Thymus (tissue), 11 donors: ENCODE measurements around the gene EXOSC6. TPM values are rescaled to one million over a fixed set of nuclear protein-coding genes. Genes with fewer than 3 reads are reported as not detected.
A peak's percentile ranks its signal among the peaks of the same experiment; 100 is the strongest.

ENCODE experiments used
- DNase-seq, 9 donors: peaks; one replicate each; pipeline ENCODE4 v3.0.0-alpha.2; 2013; ENCODE audit warnings: low spot score in 9 of 9, low read depth in 6 of 9, missing footprints in 1 of 9
- H3K27ac ChIP-seq, 2 donors: one replicate each; pipeline ENCODE4 v1.5.1; 2013; ENCODE audit warnings: control low read depth in 1 of 2, low read depth in 1 of 2, low read length in 1 of 2, mild to moderate bottlenecking in 1 of 2, moderate library complexity in 1 of 2
- H3K27me3 ChIP-seq, 2 donors: one replicate each; pipeline ENCODE4 v1.5.1; 2013; ENCODE audit warnings: low read length in 1 of 2; ENCODE audit not compliant: control insufficient read depth in 2 of 2, insufficient read depth in 1 of 2
- H3K36me3 ChIP-seq, 2 donors: one replicate each; pipeline ENCODE4 v1.5.1; 2013; ENCODE audit warnings: low read length in 1 of 2, mild to moderate bottlenecking in 1 of 2, moderate library complexity in 1 of 2; ENCODE audit not compliant: control insufficient read depth in 2 of 2, insufficient read depth in 2 of 2
- H3K4me1 ChIP-seq, 2 donors: one replicate each; pipeline ENCODE4 v1.5.1; 2013; ENCODE audit warnings: low read length in 2 of 2; ENCODE audit not compliant: control insufficient read depth in 2 of 2, insufficient read depth in 2 of 2
- H3K4me3 ChIP-seq, 2 donors: one replicate each; pipeline ENCODE4 v1.5.1; 2013; ENCODE audit warnings: low read length in 2 of 2, control low read depth in 1 of 2, mild to moderate bottlenecking in 1 of 2
- H3K9me3 ChIP-seq, 2 donors: one replicate each; pipeline ENCODE4 v1.5.1; 2013; ENCODE audit warnings: low read length in 1 of 2, mild to moderate bottlenecking in 1 of 2; ENCODE audit not compliant: control insufficient read depth in 2 of 2, insufficient read depth in 1 of 2
- WGBS: extraction: QIAGEN DNeasy Blood & Tissue Kit; methylation state at CpG from one replicate; pipeline ENCODE4 v1.1.7; 2013; 5-methylcytosine and 5-hydroxymethylcytosine counted together
- polyA plus RNA-seq: library from polyadenylated mRNA; stranded (reverse); fragments of 200-250 nt; gene quantifications from one replicate; pipeline ENCODE4 v1.2.3, GENCODE V29; 2013
- total RNA-seq: library from RNA; stranded (reverse); fragments of 120-200 nt; gene quantifications from one replicate; pipeline ENCODE4 v1.2.4, GENCODE V29; 2013
- donor health status: healthy.

Gene EXOSC6
- total and polyA plus RNA-seq, 2 donors: 15.4 to 22.8 TPM

GRCh38 chr16:70258946-70259345 lies 7.2 kb upstream of the EXOSC6 start:
- H3K27me3 ChIP-seq: no peaks in the 10 kb centered on the region
- WGBS: 98% methylated on average over 10 of the region's 10 CpGs

GRCh38 chr16:70258065-70258464 lies 6.3 kb upstream of the EXOSC6 start:
- Histone ChIP-seq H3K4me3 (no peak overlapping the region), H3K27me3 (no peaks in the 10 kb centered on the region), H3K27ac (no peak overlapping the region), H3K9me3 (no peaks in the 10 kb centered on the region), H3K4me1 (no peaks in the 10 kb centered on the region), H3K36me3 (peaks cover 79 to 91% of the 10 kb centered on the region in 2 donors)
- no peak for DNase-seq
- 97% methylated on average over 14 of the region's 14 CpGs for WGBS

More at GRCh38 chr16:70258946-70259345, 7.2 kb upstream of the EXOSC6 start:
- no peaks in the 10 kb centered on the region for H3K9me3 ChIP-seq
- peaks cover 76 to 89% of the 10 kb centered on the region in 2 donors for H3K36me3 ChIP-seq
- no peak overlapping the region for H3K4me3 ChIP-seq
- DNase-seq: no peak
- H3K27ac ChIP-seq: no peak overlapping the region
- no peaks in the 10 kb centered on the region for H3K4me1 ChIP-seq

GRCh38 chr16:70257391-70257790 lies 5.7 kb upstream of the EXOSC6 start:
- 95% methylated on average over 4 of the region's 4 CpGs for WGBS
- Histone ChIP-seq H3K27ac (no peak overlapping the region), H3K4me1 (no peaks in the 10 kb centered on the region), H3K9me3 (no peaks in the 10 kb centered on the region), H3K36me3 (peaks cover 81 to 92% of the 10 kb centered on the region in 2 donors), H3K27me3 (no peaks in the 10 kb centered on the region), H3K4me3 (no peak overlapping the region)
- no peak for DNase-seq

- peaks cover 69 to 79% of the 10 kb centered on the region in 2 donors for H3K36me3 ChIP-seq
- H3K9me3 ChIP-seq: no peaks in the 10 kb centered on the region
- H3K4me1 ChIP-seq: peaks cover 2% of the 10 kb centered on the region in 2 donors
- no peak for DNase-seq
- H3K27me3 ChIP-seq: no peaks in the 10 kb centered on the region
- H3K27ac ChIP-seq: no peak overlapping the region
- no peak overlapping the region for H3K4me3 ChIP-seq
- WGBS: 96% methylated on average over 9 of the region's 9 CpGs
Measured at GRCh38 chr16:70255574-70255973, 3.8 kb upstream of the EXOSC6 start.

- H3K36me3 ChIP-seq: peaks cover 63 to 72% of the 10 kb centered on the region in 2 donors
- H3K27me3 ChIP-seq: no peaks in the 10 kb centered on the region
- 97% methylated on average over 12 of the region's 12 CpGs for WGBS
- H3K4me3 ChIP-seq: no peak overlapping the region
- no peaks in the 10 kb centered on the region for H3K9me3 ChIP-seq
- no peak overlapping the region for H3K27ac ChIP-seq
- peaks cover 4 to 5% of the 10 kb centered on the region in 2 donors for H3K4me1 ChIP-seq
- DNase-seq: no peak
Measured at GRCh38 chr16:70254965-70255286, 3.2 kb upstream of the EXOSC6 start.

- 98% methylated on average over 9 of the region's 9 CpGs for WGBS
- no peaks in the 10 kb centered on the region for H3K9me3 ChIP-seq
- peaks cover 61 to 69% of the 10 kb centered on the region in 2 donors for H3K36me3 ChIP-seq
- DNase-seq: no peak
- H3K4me3 ChIP-seq: no peak overlapping the region
- no peak overlapping the region for H3K27ac ChIP-seq
- H3K27me3 ChIP-seq: no peaks in the 10 kb centered on the region
- H3K4me1 ChIP-seq: peaks cover 5 to 9% of the 10 kb centered on the region in 2 donors
Measured at GRCh38 chr16:70254180-70254964, 2.6 kb upstream of the EXOSC6 start.

GRCh38 chr16:70253291-70254106 lies 1.8 kb upstream of the EXOSC6 start:
- Histone ChIP-seq H3K36me3 (peaks cover 54 to 60% of the 10 kb centered on the region in 2 donors), H3K27ac (no peak overlapping the region), H3K4me3 (no peak overlapping the region), H3K4me1 (peaks cover 5 to 9% of the 10 kb centered on the region in 2 donors), H3K27me3 (no peaks in the 10 kb centered on the region), H3K9me3 (no peaks in the 10 kb centered on the region)
- peak in 1 of 9 donors; percentile 26 for DNase-seq
- 94% methylated on average over 16 of the region's 16 CpGs for WGBS

GRCh38 chr16:70252355-70252988 lies 732 bp upstream of the EXOSC6 start:
- Histone ChIP-seq H3K36me3 (peaks cover 45 to 50% of the 10 kb centered on the region in 2 donors), H3K27ac (no peak overlapping the region), H3K4me3 (no peak overlapping the region), H3K27me3 (no peaks in the 10 kb centered on the region), H3K4me1 (peaks cover 5 to 9% of the 10 kb centered on the region in 2 donors), H3K9me3 (no peaks in the 10 kb centered on the region)
- no peak for DNase-seq
- WGBS: 95% methylated on average over 21 of the region's 21 CpGs
